ENCODE data around the gene SAG. TPM values are rescaled to one million over a fixed set of nuclear protein-coding genes. Genes with fewer than 3 reads are reported as not detected.

Gene SAG
- total and polyA plus RNA-seq, 2 donors (not counting 3 experiments of a cell fraction or from before 2014, with no cell fraction given) = not detected

DNA sequence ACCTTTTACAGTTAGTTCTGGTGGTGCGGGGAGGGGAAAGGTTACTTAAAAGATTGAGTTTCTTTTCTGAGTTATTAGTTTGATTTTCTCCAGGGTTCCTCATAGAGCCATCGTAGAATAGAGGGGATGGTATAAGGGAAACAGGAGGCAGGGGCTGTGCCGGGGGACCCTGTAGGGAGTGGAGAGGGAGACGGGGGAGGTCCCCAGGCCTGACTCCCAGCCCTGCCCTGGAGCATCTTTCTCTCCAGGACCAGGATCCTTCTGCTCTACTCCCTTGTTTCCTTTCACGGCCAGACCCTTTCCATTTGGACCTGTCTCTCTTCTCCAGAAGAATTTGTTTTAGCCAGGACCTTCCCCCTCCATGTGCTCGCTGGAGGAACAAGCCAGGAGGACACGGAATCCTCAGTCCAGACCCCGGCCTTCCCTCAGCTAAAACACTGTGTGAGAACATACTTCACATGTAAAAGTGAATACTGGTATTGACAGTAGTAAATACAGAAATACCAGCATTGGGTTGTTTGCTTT lies 82.0 kb downstream of the SAG start:
- no TSS peak for BruUV-seq (replicated peaks)
- H3K27ac ChIP-seq (ENCODE audit: insufficient read depth, low read depth, low read length) = no peak overlapping the region
- CTCF ChIA-PET = no interaction called here
- H2AFZ ChIP-seq (ENCODE audit: low read depth, low read length) = no peak overlapping the region
- POLR2A ChIA-PET = no interaction called here
- no peaks in the 10 kb centered on the region for H4K20me1 ChIP-seq (replicated peaks; ENCODE audit: control insufficient read depth, extremely low read depth, insufficient read depth, low read length)
- no peaks in the 10 kb centered on the region for H3K36me3 ChIP-seq (ENCODE audit: control insufficient read depth in 2 of 2, extremely low read depth in 1 of 2, insufficient read depth in 2 of 2, low read length in 2 of 2)
- TF ChIP-seq GATA2 (IDR thresholded peaks at IDR 0.05; ENCODE audit: insufficient read depth, insufficient read length, low read depth, low read length) = no peak
- no peak for TF ChIP-seq JUN (IDR thresholded peaks at IDR 0.05; ENCODE audit: borderline replicate concordance, insufficient read depth, insufficient read length, low read depth)
- TF ChIP-seq, protein P1, sequence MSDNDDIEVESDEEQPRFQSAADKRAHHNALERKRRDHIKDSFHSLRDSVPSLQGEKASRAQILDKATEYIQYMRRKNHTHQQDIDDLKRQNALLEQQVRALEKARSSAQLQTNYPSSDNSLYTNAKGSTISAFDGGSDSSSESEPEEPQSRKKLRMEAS (IDR thresholded peaks at IDR 0.05; ENCODE audit: insufficient read depth, insufficient read length) = no peak
- TF ChIP-seq FOS (IDR thresholded peaks at IDR 0.05; ENCODE audit: borderline replicate concordance, insufficient read depth, low read length) = no peak
- TF ChIP-seq EZH2 (IDR thresholded peaks at IDR 0.05; ENCODE audit: borderline replicate concordance, low read depth, low read length, severe bottlenecking) = no peak
- H3K79me2 ChIP-seq (ENCODE audit: control insufficient read depth, insufficient read depth, low read length) = no peaks in the 10 kb centered on the region
- peaks cover 6% of the 10 kb centered on the region for H3K4me1 ChIP-seq (ENCODE audit: control insufficient read depth, extremely low read depth, insufficient read depth, low read length)
- no peaks in the 10 kb centered on the region for H3K27me3 ChIP-seq (ENCODE audit: control insufficient read depth in 2 of 2, insufficient read depth in 2 of 2, low read length in 2 of 2)
- dilution Hi-C loops (cut with MboI; ENCODE audit: extremely low pct_ligation_motif_present, low sequenced_read_pairs) = no loop called here
- no peaks in the 10 kb centered on the region for H3K9me1 ChIP-seq (replicated peaks; ENCODE audit: control insufficient read depth, extremely low read depth, insufficient read depth, low read length)
- H3K9me3 ChIP-seq (replicated peaks; ENCODE audit: control insufficient read depth, insufficient read depth, low read length) = no peaks in the 10 kb centered on the region
- FAIRE-seq (no peak), DNase-seq (ENCODE audit: low read depth, low spot score) (no peak)
- H3K4me2 ChIP-seq (ENCODE audit: insufficient read depth, low read length) = no peak overlapping the region
- intact Hi-C loops (cut with micrococcal nuclease) = no loop called here
- no peak overlapping the region for H3K4me3 ChIP-seq (replicated peaks in 1 of 3; ENCODE audit: insufficient read depth in 1 of 3, low read depth in 1 of 3, low read length in 3 of 3)
- no peak overlapping the region for H3K9ac ChIP-seq (replicated peaks; ENCODE audit: extremely low read depth, insufficient read depth, low read length)

GRCh38 chr2:233395687-233396086 lies 88.1 kb downstream of the SAG start:
- FAIRE-seq (no peak), DNase-seq (ENCODE audit: low read depth, low spot score) (no peak)
- intact Hi-C loops (cut with micrococcal nuclease) = no loop called here
- H3K9me3 ChIP-seq (replicated peaks; ENCODE audit: control insufficient read depth, insufficient read depth, low read length) = no peaks in the 10 kb centered on the region
- H3K4me1 ChIP-seq (ENCODE audit: control insufficient read depth, extremely low read depth, insufficient read depth, low read length) = no peaks in the 10 kb centered on the region
- ChIA-PET CTCF (interaction anchor here (1.2 to 1.3 kb wide), 3 partner anchors 9 to 48 kb away, joined by 3 to 6 read pairs (median 4); no protein-coding TSS in a partner anchor), POLR2A (no interaction called here)
- no peaks in the 10 kb centered on the region for H3K79me2 ChIP-seq (ENCODE audit: control insufficient read depth, insufficient read depth, low read length)
- TF ChIP-seq JUN (IDR thresholded peaks at IDR 0.05; ENCODE audit: borderline replicate concordance, insufficient read depth, insufficient read length, low read depth) (no peak), POLR2AphosphoS5 (IDR thresholded peaks at IDR 0.05; ENCODE audit: insufficient read depth, low read depth, low read length) (no peak), POLR2A (IDR thresholded peaks at IDR 0.05; ENCODE audit: low read depth, low read length) (no peak), MYC (IDR thresholded peaks at IDR 0.05; ENCODE audit: low read depth, low read length) (no peak), FOS (IDR thresholded peaks at IDR 0.05; ENCODE audit: borderline replicate concordance, insufficient read depth, low read length) (no peak)
- TF ChIP-seq, protein P2, sequence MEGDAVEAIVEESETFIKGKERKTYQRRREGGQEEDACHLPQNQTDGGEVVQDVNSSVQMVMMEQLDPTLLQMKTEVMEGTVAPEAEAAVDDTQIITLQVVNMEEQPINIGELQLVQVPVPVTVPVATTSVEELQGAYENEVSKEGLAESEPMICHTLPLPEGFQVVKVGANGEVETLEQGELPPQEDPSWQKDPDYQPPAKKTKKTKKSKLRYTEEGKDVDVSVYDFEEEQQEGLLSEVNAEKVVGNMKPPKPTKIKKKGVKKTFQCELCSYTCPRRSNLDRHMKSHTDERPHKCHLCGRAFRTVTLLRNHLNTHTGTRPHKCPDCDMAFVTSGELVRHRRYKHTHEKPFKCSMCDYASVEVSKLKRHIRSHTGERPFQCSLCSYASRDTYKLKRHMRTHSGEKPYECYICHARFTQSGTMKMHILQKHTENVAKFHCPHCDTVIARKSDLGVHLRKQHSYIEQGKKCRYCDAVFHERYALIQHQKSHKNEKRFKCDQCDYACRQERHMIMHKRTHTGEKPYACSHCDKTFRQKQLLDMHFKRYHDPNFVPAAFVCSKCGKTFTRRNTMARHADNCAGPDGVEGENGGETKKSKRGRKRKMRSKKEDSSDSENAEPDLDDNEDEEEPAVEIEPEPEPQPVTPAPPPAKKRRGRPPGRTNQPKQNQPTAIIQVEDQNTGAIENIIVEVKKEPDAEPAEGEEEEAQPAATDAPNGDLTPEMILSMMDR (IDR thresholded peaks at IDR 0.05; ENCODE audit: extremely low read depth in 1 of 2, insufficient read depth in 1 of 2, low read depth in 1 of 2, low read length in 2 of 2) = no peak
- TF ChIP-seq, protein P1 (IDR thresholded peaks at IDR 0.05; ENCODE audit: insufficient read depth, insufficient read length) = no peak
- H3K27me3 ChIP-seq (ENCODE audit: control insufficient read depth in 2 of 2, insufficient read depth in 2 of 2, low read length in 2 of 2) = no peaks in the 10 kb centered on the region
- no peaks in the 10 kb centered on the region for H3K36me3 ChIP-seq (ENCODE audit: control insufficient read depth in 2 of 2, extremely low read depth in 1 of 2, insufficient read depth in 2 of 2, low read length in 2 of 2)
- BruUV-seq (replicated peaks) = no TSS peak
- no peak overlapping the region for H3K4me2 ChIP-seq (ENCODE audit: insufficient read depth, low read length)
- dilution Hi-C loops (cut with MboI; ENCODE audit: extremely low pct_ligation_motif_present, low sequenced_read_pairs) = no loop called here
- H4K20me1 ChIP-seq (replicated peaks; ENCODE audit: control insufficient read depth, extremely low read depth, insufficient read depth, low read length) = no peaks in the 10 kb centered on the region
- no peak overlapping the region for H3K9ac ChIP-seq (replicated peaks; ENCODE audit: extremely low read depth, insufficient read depth, low read length)
- no peak overlapping the region for H2AFZ ChIP-seq (ENCODE audit: low read depth, low read length)
- no peaks in the 10 kb centered on the region for H3K9me1 ChIP-seq (replicated peaks; ENCODE audit: control insufficient read depth, extremely low read depth, insufficient read depth, low read length)
- H3K4me3 ChIP-seq (replicated peaks in 1 of 3; ENCODE audit: insufficient read depth in 1 of 3, low read depth in 1 of 3, low read length in 3 of 3) = no peak overlapping the region
- no peak overlapping the region for H3K27ac ChIP-seq (ENCODE audit: insufficient read depth, low read depth, low read length)
